B cell (primary cell): ENCODE data around the gene RNPEPL1.

Experiments used
- CTCF ChIP-seq: fragments of 200-600 bp; IDR thresholded peaks from one replicate; pipeline ENCODE4 v1.8.0; 2022; ENCODE audit warnings: antibody characterized with exemption, mild to moderate bottlenecking
- EZH2 ChIP-seq: IDR thresholded peaks from 2 replicates; pipeline ENCODE4 v1.6.1; 2012; ENCODE audit warnings: borderline replicate concordance, low read depth, mild to moderate bottlenecking, moderate library complexity, low read length; ENCODE audit not compliant: insufficient read depth, poor library complexity, severe bottlenecking

GRCh38 chr2:240579071-240579762 lies 10.9 kb downstream of the RNPEPL1 start:
- TF ChIP-seq CTCF (no peak), EZH2 (no peak)
